SK-N-SH (cell line): ENCODE data around the gene CYLD. TPM values are rescaled to one million over a fixed set of nuclear protein-coding genes. Genes with fewer than 3 reads are reported as not detected.

ENCODE experiments used
- CTCF ChIA-PET: fragments of 300-600, 350-600 bp; formaldehyde crosslinking; extraction: SDS; loops from one replicate; lab custom pipeline; 2021; lab: Yijun Ruan, JAX
- POLR2A ChIA-PET: fragments of 350-600 bp; sonication (Branson Sonifier 250); formaldehyde crosslinking; extraction: SDS; loops from one replicate; lab custom pipeline; 2020; ENCODE audit warnings: antibody characterized with exemption, inconsistent platforms; lab: Yijun Ruan, JAX
- DNase-seq: peaks from one replicate; pipeline ENCODE4 v3.0.0; 2012
- H2AFZ ChIP-seq: fragments of 200-600 bp; sonication (generic); 2 replicates; pipeline ENCODE4 v1.8.1; 2016; ENCODE audit warnings: antibody characterized with exemption, mild to moderate bottlenecking, low read depth
- H3F3A ChIP-seq: fragments of 200-600 bp; sonication (generic); replicated peaks from 2 replicates; pipeline ENCODE3; 2016; ENCODE audit warnings: antibody characterized with exemption, mild to moderate bottlenecking; ENCODE audit not compliant: insufficient read depth
- H3K27ac ChIP-seq, 2 experiments: fragments of 200-500 bp in 1 of 2; fragments of 200-600 bp in 1 of 2; sonication (Bioruptor generic) in 1 of 2; sonication (generic), shearing (Covaris generic) in 1 of 2; 2 replicates each; pipeline versions ENCODE4 v1.5.1 to v1.6.1; 2014 to 2016; ENCODE audit warnings: low read depth in 2 of 2, inconsistent platforms in 1 of 2, low read length in 1 of 2, mild to moderate bottlenecking in 1 of 2, mixed read lengths in 1 of 2
- H3K27me3 ChIP-seq: fragments of 200-600 bp; sonication (generic), shearing (Covaris generic); 2 replicates; pipeline ENCODE4 v1.6.1; 2016; ENCODE audit warnings: mixed run types; ENCODE audit not compliant: insufficient read depth
- H3K36me3 ChIP-seq, 2 experiments: fragments of 200-500 bp in 1 of 2; fragments of 200-600 bp in 1 of 2; sonication (Bioruptor generic) in 1 of 2; sonication (generic) in 1 of 2; replicated peaks in 1 of 2; 2 replicates each; pipeline versions ENCODE3 to v1.5.1; 2014 to 2016; ENCODE audit warnings: low read length in 1 of 2, mild to moderate bottlenecking in 1 of 2; ENCODE audit not compliant: insufficient read depth in 2 of 2, control insufficient read depth in 1 of 2
- H3K4me1 ChIP-seq, 2 experiments: fragments of 200-500 bp in 1 of 2; fragments of 200-600 bp in 1 of 2; sonication (Bioruptor generic) in 1 of 2; sonication (generic), shearing (Covaris generic) in 1 of 2; 2 replicates each; pipeline versions ENCODE4 v1.5.1 to v1.6.1; 2014 to 2016; ENCODE audit warnings: low read depth in 1 of 2, low read length in 1 of 2, mixed run types in 1 of 2; ENCODE audit not compliant: insufficient read depth in 2 of 2, control insufficient read depth in 1 of 2
- H3K4me2 ChIP-seq: fragments of 200-600 bp; sonication (generic), shearing (Covaris generic); 2 replicates; pipeline ENCODE4 v1.6.1; 2017; ENCODE audit warnings: mixed run types
- H3K4me3 ChIP-seq, 2 experiments: fragments of 200-500 bp in 1 of 2; fragments of 200-600 bp in 1 of 2; sonication (Bioruptor generic) in 1 of 2; sonication (generic), shearing (Covaris generic) in 1 of 2; 2 replicates each; pipeline versions ENCODE4 v1.5.1 to v1.8.1; 2014 to 2016; ENCODE audit warnings: low read depth in 2 of 2, inconsistent platforms in 1 of 2, low read length in 1 of 2, mild to moderate bottlenecking in 1 of 2, mixed read lengths in 1 of 2, moderate library complexity in 1 of 2
- H3K79me2 ChIP-seq: fragments of 200-600 bp; sonication (generic); 2 replicates; pipeline ENCODE4 v1.8.1; 2017; ENCODE audit warnings: mild to moderate bottlenecking; ENCODE audit not compliant: insufficient read depth
- H3K9ac ChIP-seq: fragments of 200-600 bp; sonication (generic); 2 replicates; pipeline ENCODE4 v1.6.1; 2017; ENCODE audit warnings: mixed run types
- H3K9me2 ChIP-seq: fragments of 200-600 bp; sonication (generic); 2 replicates; pipeline ENCODE4 v1.6.1; 2017; ENCODE audit warnings: mixed run types
- H3K9me3 ChIP-seq: fragments of 200-600 bp; sonication (generic); 2 replicates; pipeline ENCODE4 v1.6.1; 2017; ENCODE audit warnings: mixed run types, mild to moderate bottlenecking, moderate library complexity
- H4K20me1 ChIP-seq: fragments of 200-600 bp; sonication (generic); 2 replicates; pipeline ENCODE4 v1.6.1; 2017; ENCODE audit warnings: mild to moderate bottlenecking, mixed run types; ENCODE audit not compliant: insufficient read depth
- EZH2phosphoT487 ChIP-seq: fragments of 200-600 bp; sonication (generic); IDR thresholded peaks from 2 replicates; pipeline ENCODE4 v1.6.1; 2017; ENCODE audit warnings: low read depth, mixed run types, mild to moderate bottlenecking, antibody characterized with exemption, moderate library complexity, borderline replicate concordance
- GABPA ChIP-seq: IDR thresholded peaks from 2 replicates; pipeline ENCODE4 v1.4.0; 2012; ENCODE audit warnings: low read depth, mild to moderate bottlenecking
- JUND ChIP-seq: IDR thresholded peaks from 2 replicates; pipeline ENCODE4 v1.4.0; 2012
- MEF2A ChIP-seq: IDR thresholded peaks from 2 replicates; pipeline ENCODE4 v1.4.0; 2012; ENCODE audit warnings: low read depth, borderline replicate concordance
- MXI1 ChIP-seq: IDR thresholded peaks from 2 replicates; pipeline ENCODE4 v1.6.1; 2012; ENCODE audit warnings: mild to moderate bottlenecking, low read depth, low read length, improper control_type of control experiment
- NFIC ChIP-seq: IDR thresholded peaks from 2 replicates; pipeline ENCODE4 v1.4.0; 2012; ENCODE audit warnings: borderline replicate concordance
- NRF1 ChIP-seq: IDR thresholded peaks from 2 replicates; pipeline ENCODE4 v1.6.1; 2012; ENCODE audit warnings: low read depth, mild to moderate bottlenecking, low read length
- PBX3 ChIP-seq: IDR thresholded peaks from 2 replicates; pipeline ENCODE4; 2012
- POLR2AphosphoS5 ChIP-seq: IDR thresholded peaks from 2 replicates; pipeline ENCODE4 v1.6.1; 2012; ENCODE audit warnings: low read depth, low read length
- REST ChIP-seq: IDR thresholded peaks from 2 replicates; pipeline ENCODE4 v1.6.1; 2012; ENCODE audit warnings: mild to moderate bottlenecking, low read depth, low read length, moderate library complexity
- RXRA ChIP-seq: IDR thresholded peaks from 2 replicates; pipeline ENCODE4 v1.4.0; 2012; ENCODE audit warnings: low read depth, mild to moderate bottlenecking, borderline replicate concordance
- TAF1 ChIP-seq: IDR thresholded peaks from 2 replicates; pipeline ENCODE4 v1.6.1; 2012; ENCODE audit warnings: low read depth, mild to moderate bottlenecking, low read length, moderate library complexity, borderline replicate concordance
- TCF12 ChIP-seq: IDR thresholded peaks from 2 replicates; pipeline ENCODE4 v1.4.0; 2012
- USF1 ChIP-seq: IDR thresholded peaks from 2 replicates; pipeline ENCODE4 v1.4.0; 2012; ENCODE audit warnings: low read depth, borderline replicate concordance
- YY1 ChIP-seq: IDR thresholded peaks from 2 replicates; pipeline ENCODE4 v1.4.0; 2012; ENCODE audit warnings: low read depth, mild to moderate bottlenecking
- ZBTB33 ChIP-seq: IDR thresholded peaks from 2 replicates; pipeline ENCODE4 v1.4.0; 2012; ENCODE audit warnings: low read depth, borderline replicate concordance
- WGBS: methylation state at CpG from one replicate; pipeline ENCODE4 v1.1.6; 2017; ENCODE audit warnings: low lambda C conversion rate; 5-methylcytosine and 5-hydroxymethylcytosine counted together
- polyA plus RNA-seq, 3 experiments: library from polyadenylated mRNA; depleted of rRNA; stranded (reverse); fragments of >200 nt; gene quantifications; 2 replicates each; pipeline ENCODE4 v1.2.3, GENCODE V29; 2012

The CYLD gene
- polyA plus RNA-seq, 1 of the 3 experiments (the other 2 are of a cell fraction), result 6.5 TPM

GRCh38 chr16:50801036-50801435, 59.1 kb downstream of the CYLD start (continued):
- TF ChIP-seq REST (no peak), JUND (no peak), NFIC (no peak), RXRA (no peak)

GRCh38 chr16:50802000-50802399, 60.1 kb downstream of the CYLD start:
- POLR2A ChIA-PET, result no interaction called here
- CTCF ChIA-PET, result interaction anchor here (7.6 kb wide), 1 partner anchor 131 kb away, joined by 168 read pairs; no protein-coding TSS in a partner anchor

More at GRCh38 chr16:50802000-50802399, 60.1 kb downstream of the CYLD start:
- no peak for TF ChIP-seq GABPA
- TF ChIP-seq REST, result no peak
- TF ChIP-seq NRF1, result no peak
- no peak for TF ChIP-seq USF1
- no peak for TF ChIP-seq MEF2A
- TF ChIP-seq PBX3, result no peak
- TF ChIP-seq YY1, result no peak
- no peak for TF ChIP-seq TAF1
- no peak for TF ChIP-seq POLR2AphosphoS5
- no peak for TF ChIP-seq ZBTB33
- TF ChIP-seq EZH2phosphoT487, result no peak
- TF ChIP-seq TCF12, result no peak
- no peak for TF ChIP-seq MXI1
- no peaks in the 10 kb centered on the region for H3K27me3 ChIP-seq
- H3K36me3 ChIP-seq, result peaks cover 0 to 11% of the 10 kb centered on the region in 2 experiments
- no peak overlapping the region for H3K27ac ChIP-seq
- H3F3A ChIP-seq, result no peaks in the 10 kb centered on the region
- H3K9me3 ChIP-seq, result no peaks in the 10 kb centered on the region
- no peaks in the 10 kb centered on the region for H3K9me2 ChIP-seq
- H3K4me2 ChIP-seq, result no peak overlapping the region
- H3K79me2 ChIP-seq, result no peaks in the 10 kb centered on the region
- H2AFZ ChIP-seq, result no peak overlapping the region
- no peak overlapping the region for H3K9ac ChIP-seq
- H4K20me1 ChIP-seq, result no peaks in the 10 kb centered on the region
- H3K4me3 ChIP-seq, result no peak overlapping the region
- 96% methylated on average over 6 of the region's 6 CpGs for WGBS
- no peak for DNase-seq
- H3K4me1 ChIP-seq, result peaks cover 0 to 5% of the 10 kb centered on the region in 2 experiments; a peak in 1 of 4 replicates
